ENCODE measurements around the gene TARDBP. TPM values are rescaled to one million over a fixed set of nuclear protein-coding genes. Genes with fewer than 3 reads are reported as not detected.
"Not testable (repeated sequence)": the region's sequence is repeated elsewhere in the genome, so short reads cannot be mapped to it uniquely, and the experiment has no call there.

The TARDBP gene
- total RNA-seq, 1 donor from 2014 or later = 175 TPM

DNA sequence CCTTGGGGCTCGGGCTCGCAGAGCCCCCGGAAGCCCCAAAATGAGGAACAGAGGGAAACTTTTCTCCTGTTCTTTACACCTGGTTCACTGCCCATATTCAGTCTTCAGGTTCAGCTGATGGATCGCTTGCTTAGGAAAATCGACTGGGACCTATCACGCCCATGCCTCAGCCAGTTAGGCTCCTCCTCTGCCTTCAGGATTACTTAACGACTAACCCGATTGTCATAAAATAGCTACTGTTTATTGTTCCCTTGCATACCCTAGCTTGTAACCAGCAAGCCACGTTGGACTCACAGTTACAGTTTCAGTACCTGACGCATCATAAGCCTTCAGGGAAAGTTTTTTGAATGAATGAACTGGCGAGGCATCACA, 692 bp downstream of the TARDBP start:
- H3K27me3 Mint-ChIP-seq (ENCODE audit: low read depth) = no peaks in the 10 kb centered on the region
- peaks cover 20% of the 10 kb centered on the region for H3K36me3 Mint-ChIP-seq
- no peak for DNase-seq (ENCODE audit: low spot score in 2 of 2, unreplicated experiment in 2 of 2)
- TF ChIP-seq, protein P1, sequence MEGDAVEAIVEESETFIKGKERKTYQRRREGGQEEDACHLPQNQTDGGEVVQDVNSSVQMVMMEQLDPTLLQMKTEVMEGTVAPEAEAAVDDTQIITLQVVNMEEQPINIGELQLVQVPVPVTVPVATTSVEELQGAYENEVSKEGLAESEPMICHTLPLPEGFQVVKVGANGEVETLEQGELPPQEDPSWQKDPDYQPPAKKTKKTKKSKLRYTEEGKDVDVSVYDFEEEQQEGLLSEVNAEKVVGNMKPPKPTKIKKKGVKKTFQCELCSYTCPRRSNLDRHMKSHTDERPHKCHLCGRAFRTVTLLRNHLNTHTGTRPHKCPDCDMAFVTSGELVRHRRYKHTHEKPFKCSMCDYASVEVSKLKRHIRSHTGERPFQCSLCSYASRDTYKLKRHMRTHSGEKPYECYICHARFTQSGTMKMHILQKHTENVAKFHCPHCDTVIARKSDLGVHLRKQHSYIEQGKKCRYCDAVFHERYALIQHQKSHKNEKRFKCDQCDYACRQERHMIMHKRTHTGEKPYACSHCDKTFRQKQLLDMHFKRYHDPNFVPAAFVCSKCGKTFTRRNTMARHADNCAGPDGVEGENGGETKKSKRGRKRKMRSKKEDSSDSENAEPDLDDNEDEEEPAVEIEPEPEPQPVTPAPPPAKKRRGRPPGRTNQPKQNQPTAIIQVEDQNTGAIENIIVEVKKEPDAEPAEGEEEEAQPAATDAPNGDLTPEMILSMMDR (IDR thresholded peaks at IDR 0.05; ENCODE audit: unreplicated experiment) = no peak
- H3K4me3 Mint-ChIP-seq = peak overlapping the region; percentile 78
- peak overlapping the region; percentile 92 for H3K27ac Mint-ChIP-seq
- H3K9me3 Mint-ChIP-seq = no peaks in the 10 kb centered on the region
- peaks cover 17% of the 10 kb centered on the region for H3K4me1 Mint-ChIP-seq

DNA sequence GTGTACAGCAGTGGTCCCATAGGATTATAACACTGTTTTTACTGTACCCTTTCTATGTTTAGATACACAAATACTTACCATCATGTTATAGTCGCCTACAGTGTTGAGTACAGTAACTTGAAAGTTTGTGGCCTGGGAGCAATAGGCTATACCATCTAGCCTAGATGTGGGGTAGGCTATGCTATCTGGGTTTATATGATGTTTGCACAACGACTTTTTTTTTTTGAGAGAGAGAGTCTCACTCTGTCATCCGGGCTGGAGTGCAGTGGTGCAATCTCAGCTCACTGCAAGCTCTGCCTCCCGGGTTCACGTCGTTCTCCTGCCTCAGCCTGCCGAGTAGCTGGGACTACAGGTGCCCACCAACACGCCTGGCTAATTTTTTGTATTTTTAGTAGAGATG, 6.9 kb downstream of the TARDBP start:
- not testable (repeated sequence) for H3K27ac Mint-ChIP-seq; H3K4me3 Mint-ChIP-seq; H3K4me1 Mint-ChIP-seq; H3K9me3 Mint-ChIP-seq; DNase-seq (ENCODE audit: low spot score in 2 of 2, unreplicated experiment in 2 of 2); H3K27me3 Mint-ChIP-seq (ENCODE audit: low read depth)
- peaks cover 35% of the 10 kb centered on the region for H3K36me3 Mint-ChIP-seq

DNA sequence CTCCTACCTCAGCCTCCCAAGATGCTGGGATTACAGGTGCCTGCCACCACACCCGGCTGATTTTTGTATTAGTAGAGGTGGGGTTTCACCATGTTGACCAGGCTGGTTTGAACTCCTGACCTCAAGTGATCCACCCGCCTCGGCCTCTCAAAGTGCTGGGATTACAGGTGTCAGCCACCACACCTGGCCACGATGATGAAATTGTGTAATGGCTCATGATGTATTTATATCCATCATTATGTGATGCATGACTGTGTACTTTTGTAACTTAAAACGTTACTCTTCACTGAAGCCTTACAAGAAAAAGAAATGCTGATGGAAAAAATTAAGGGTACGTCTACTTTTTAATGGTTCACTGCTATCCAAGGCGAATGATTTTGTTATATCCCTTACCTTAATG, 7.5 kb downstream of the TARDBP start:
- TF ChIP-seq, protein P1 (IDR thresholded peaks at IDR 0.05; ENCODE audit: unreplicated experiment) = no peak
- Mint-ChIP-seq H3K4me1 (no peaks in the 10 kb centered on the region), H3K4me3 (no peak overlapping the region), H3K27ac (no peak overlapping the region), H3K27me3 (ENCODE audit: low read depth) (no peaks in the 10 kb centered on the region), H3K9me3 (no peaks in the 10 kb centered on the region), H3K36me3 (peaks cover 29% of the 10 kb centered on the region)
- no peak for DNase-seq (ENCODE audit: low spot score in 2 of 2, unreplicated experiment in 2 of 2)

DNA sequence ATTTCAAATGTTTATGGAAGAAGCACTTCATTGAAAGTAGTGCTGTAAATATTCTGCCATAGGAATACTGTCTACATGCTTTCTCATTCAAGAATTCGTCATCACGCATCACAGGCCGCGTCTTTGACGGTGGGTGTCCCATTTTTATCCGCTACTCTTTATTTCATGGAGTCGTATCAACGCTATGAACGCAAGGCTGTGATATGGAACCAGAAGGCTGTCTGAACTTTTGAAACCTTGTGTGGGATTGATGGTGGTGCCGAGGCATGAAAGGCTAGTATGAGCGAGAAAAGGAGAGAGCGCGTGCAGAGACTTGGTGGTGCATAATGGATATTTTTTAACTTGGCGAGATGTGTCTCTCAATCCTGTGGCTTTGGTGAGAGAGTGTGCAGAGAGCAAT, 10.7 kb downstream of the TARDBP start:
- TF ChIP-seq, protein P1 (IDR thresholded peaks at IDR 0.05; ENCODE audit: unreplicated experiment) = no peak
- Mint-ChIP-seq H3K36me3 (peaks cover 37% of the 10 kb centered on the region), H3K27me3 (ENCODE audit: low read depth) (no peaks in the 10 kb centered on the region), H3K27ac (no peak overlapping the region), H3K9me3 (no peaks in the 10 kb centered on the region), H3K4me1 (no peaks in the 10 kb centered on the region), H3K4me3 (no peak overlapping the region)
- DNase-seq (ENCODE audit: low spot score in 2 of 2, unreplicated experiment in 2 of 2) = no peak

DNA sequence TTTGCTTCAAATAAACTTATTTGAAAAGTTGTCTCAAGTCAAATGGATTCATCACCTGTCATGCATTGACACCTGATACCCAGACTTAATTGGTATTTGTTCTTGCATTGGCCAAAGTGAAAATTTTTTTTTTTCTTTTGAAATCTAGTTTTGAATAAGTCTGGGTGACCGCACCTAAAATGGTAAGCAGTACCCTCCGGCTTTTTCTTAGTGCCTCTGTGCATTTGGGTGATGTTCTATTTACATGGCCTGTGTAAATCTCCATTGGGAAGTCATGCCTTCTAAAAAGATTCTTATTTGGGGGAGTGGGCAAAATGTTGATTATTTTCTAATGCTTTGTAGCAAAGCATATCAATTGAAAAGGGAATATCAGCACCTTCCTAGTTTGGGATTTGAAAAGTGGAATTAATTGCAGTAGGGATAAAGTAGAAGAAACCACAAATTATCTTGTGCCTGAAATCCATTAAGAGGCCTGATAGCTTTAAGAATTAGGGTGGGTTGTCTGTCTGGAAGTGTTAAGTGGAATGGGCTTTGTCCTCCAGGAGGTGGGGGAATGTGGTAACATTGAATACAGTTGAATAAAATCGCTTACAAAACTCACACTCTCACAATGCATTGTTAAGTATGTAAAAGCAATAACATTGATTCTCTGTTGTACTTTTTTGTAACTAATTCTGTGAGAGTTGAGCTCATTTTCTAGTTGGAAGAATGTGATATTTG, 11.9 kb downstream of the TARDBP start:
- Mint-ChIP-seq H3K9me3 (no peaks in the 10 kb centered on the region), H3K4me3 (no peak overlapping the region), H3K4me1 (no peaks in the 10 kb centered on the region), H3K27ac (no peak overlapping the region), H3K27me3 (ENCODE audit: low read depth) (no peaks in the 10 kb centered on the region), H3K36me3 (peaks cover 31% of the 10 kb centered on the region)
- TF ChIP-seq, protein P1 (IDR thresholded peaks at IDR 0.05; ENCODE audit: unreplicated experiment) = no peak
- DNase-seq (ENCODE audit: low spot score in 2 of 2, unreplicated experiment in 2 of 2) = no peak

DNA sequence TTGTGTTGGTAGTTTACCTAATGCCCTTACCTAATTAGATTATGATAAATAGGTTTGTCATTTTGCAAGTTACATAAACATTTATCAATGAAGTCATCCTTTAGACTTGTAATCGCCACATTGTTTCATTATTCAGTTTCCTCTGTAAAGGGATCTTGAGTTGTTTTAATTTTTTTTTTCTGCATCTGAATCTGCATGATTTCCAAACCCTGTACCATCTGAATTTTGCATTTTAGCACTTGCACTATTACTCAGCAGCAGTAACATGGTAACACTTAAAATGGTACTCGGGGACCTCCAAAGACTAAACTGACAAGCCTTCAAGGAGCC, 12.4 kb downstream of the TARDBP start:
- no peaks in the 10 kb centered on the region for H3K4me1 Mint-ChIP-seq
- no peak for DNase-seq (ENCODE audit: low spot score in 2 of 2, unreplicated experiment in 2 of 2)
- H3K9me3 Mint-ChIP-seq = no peaks in the 10 kb centered on the region
- H3K4me3 Mint-ChIP-seq = no peak overlapping the region
- peak overlapping the region; percentile 58 for H3K27ac Mint-ChIP-seq
- H3K27me3 Mint-ChIP-seq (ENCODE audit: low read depth) = no peaks in the 10 kb centered on the region
- TF ChIP-seq, protein P1 (IDR thresholded peaks at IDR 0.05; ENCODE audit: unreplicated experiment) = no peak
- H3K36me3 Mint-ChIP-seq = peaks cover 31% of the 10 kb centered on the region
